ENCODE data around the gene PLPP2. TPM values are rescaled to one million over a fixed set of nuclear protein-coding genes. Genes with fewer than 3 reads are reported as not detected.

Gene PLPP2
- total RNA-seq, 1 donor from 2014 or later: 8.0 TPM

DNA sequence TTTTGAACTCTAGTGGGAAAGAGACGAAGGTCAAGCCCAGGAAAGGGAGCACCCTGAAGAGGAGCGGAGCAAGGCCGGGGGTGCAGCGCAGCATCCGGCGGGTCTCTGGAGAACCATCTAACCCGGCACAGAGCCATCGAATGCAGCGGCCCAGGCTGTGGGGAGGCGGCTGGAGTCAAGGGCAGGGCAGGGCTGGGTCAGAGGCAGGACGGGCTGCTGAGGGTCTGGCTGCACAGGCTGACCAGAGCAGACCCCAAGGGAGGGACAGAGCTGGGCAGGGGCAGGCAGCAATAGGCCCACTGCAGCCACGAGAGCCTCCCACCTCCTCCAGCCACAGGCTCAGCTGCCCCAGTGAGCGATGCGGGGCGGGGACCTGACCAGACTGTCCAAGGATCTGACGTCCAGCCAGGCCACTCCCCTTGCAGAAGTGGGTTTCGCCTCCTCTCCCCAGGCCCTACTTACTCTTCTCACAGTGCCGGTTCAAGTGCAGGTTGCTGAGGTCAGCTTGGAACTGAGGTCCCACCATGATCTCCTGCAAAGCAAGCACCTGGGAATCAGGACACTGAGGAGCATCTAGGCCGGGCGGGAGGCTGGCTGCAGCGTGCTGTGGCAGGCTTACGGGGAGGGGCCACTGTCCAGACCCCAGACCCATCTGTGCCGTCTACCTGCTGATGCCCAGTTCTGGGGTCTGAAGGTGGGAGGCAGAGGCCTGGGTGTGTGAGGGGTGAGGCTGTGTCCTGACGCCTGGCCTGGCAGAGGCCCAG, 34.2 kb upstream of the PLPP2 start:
- no peak for DNase-seq (ENCODE audit: low spot score in 2 of 2, unreplicated experiment in 2 of 2)
- H3K9me3 Mint-ChIP-seq: peaks cover 22% of the 10 kb centered on the region
- H3K4me3 Mint-ChIP-seq: no peak overlapping the region
- no peak overlapping the region for H3K27ac Mint-ChIP-seq
- peaks cover 49% of the 10 kb centered on the region for H3K36me3 Mint-ChIP-seq
- H3K4me1 Mint-ChIP-seq: no peaks in the 10 kb centered on the region
- H3K27me3 Mint-ChIP-seq (ENCODE audit: low read depth): no peaks in the 10 kb centered on the region
- TF ChIP-seq, protein P1, sequence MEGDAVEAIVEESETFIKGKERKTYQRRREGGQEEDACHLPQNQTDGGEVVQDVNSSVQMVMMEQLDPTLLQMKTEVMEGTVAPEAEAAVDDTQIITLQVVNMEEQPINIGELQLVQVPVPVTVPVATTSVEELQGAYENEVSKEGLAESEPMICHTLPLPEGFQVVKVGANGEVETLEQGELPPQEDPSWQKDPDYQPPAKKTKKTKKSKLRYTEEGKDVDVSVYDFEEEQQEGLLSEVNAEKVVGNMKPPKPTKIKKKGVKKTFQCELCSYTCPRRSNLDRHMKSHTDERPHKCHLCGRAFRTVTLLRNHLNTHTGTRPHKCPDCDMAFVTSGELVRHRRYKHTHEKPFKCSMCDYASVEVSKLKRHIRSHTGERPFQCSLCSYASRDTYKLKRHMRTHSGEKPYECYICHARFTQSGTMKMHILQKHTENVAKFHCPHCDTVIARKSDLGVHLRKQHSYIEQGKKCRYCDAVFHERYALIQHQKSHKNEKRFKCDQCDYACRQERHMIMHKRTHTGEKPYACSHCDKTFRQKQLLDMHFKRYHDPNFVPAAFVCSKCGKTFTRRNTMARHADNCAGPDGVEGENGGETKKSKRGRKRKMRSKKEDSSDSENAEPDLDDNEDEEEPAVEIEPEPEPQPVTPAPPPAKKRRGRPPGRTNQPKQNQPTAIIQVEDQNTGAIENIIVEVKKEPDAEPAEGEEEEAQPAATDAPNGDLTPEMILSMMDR (IDR thresholded peaks at IDR 0.05; ENCODE audit: unreplicated experiment): no peak

GRCh38 chr19:324716-325115, 33.5 kb upstream of the PLPP2 start:
- TF ChIP-seq, protein P1 (IDR thresholded peaks at IDR 0.05; ENCODE audit: unreplicated experiment): no peak
- H3K36me3 Mint-ChIP-seq: peaks cover 48% of the 10 kb centered on the region
- no peak overlapping the region for H3K27ac Mint-ChIP-seq
- H3K9me3 Mint-ChIP-seq: peaks cover 22% of the 10 kb centered on the region
- DNase-seq (ENCODE audit: low spot score in 2 of 2, unreplicated experiment in 2 of 2): no peak
- H3K27me3 Mint-ChIP-seq (ENCODE audit: low read depth): no peaks in the 10 kb centered on the region
- H3K4me3 Mint-ChIP-seq: no peak overlapping the region
- no peaks in the 10 kb centered on the region for H3K4me1 Mint-ChIP-seq

GRCh38 chr19:322616-323015, 31.4 kb upstream of the PLPP2 start:
- no peak for DNase-seq (ENCODE audit: low spot score in 2 of 2, unreplicated experiment in 2 of 2)
- Mint-ChIP-seq H3K27me3 (ENCODE audit: low read depth) (no peaks in the 10 kb centered on the region), H3K27ac (no peak overlapping the region), H3K36me3 (peaks cover 42% of the 10 kb centered on the region), H3K9me3 (peaks cover 12% of the 10 kb centered on the region), H3K4me1 (no peaks in the 10 kb centered on the region), H3K4me3 (no peak overlapping the region)
- TF ChIP-seq, protein P1 (IDR thresholded peaks at IDR 0.05; ENCODE audit: unreplicated experiment): no peak

- Mint-ChIP-seq H3K27ac (no peak overlapping the region), H3K4me1 (no peaks in the 10 kb centered on the region), H3K4me3 (no peak overlapping the region), H3K27me3 (ENCODE audit: low read depth) (no peaks in the 10 kb centered on the region), H3K36me3 (peaks cover 61% of the 10 kb centered on the region), H3K9me3 (peaks cover 20% of the 10 kb centered on the region)
- no peak for DNase-seq (ENCODE audit: low spot score in 2 of 2, unreplicated experiment in 2 of 2)
- TF ChIP-seq, protein P1 (IDR thresholded peaks at IDR 0.05; ENCODE audit: unreplicated experiment): no peak
Observed at GRCh38 chr19:318509-318774, 27.2 kb upstream of the PLPP2 start.

GRCh38 chr19:317710-318508, 26.7 kb upstream of the PLPP2 start:
- TF ChIP-seq, protein P1 (IDR thresholded peaks at IDR 0.05; ENCODE audit: unreplicated experiment): no peak
- H3K9me3 Mint-ChIP-seq: peaks cover 20% of the 10 kb centered on the region
- no peak overlapping the region for H3K4me3 Mint-ChIP-seq
- no peak overlapping the region for H3K27ac Mint-ChIP-seq
- no peaks in the 10 kb centered on the region for H3K4me1 Mint-ChIP-seq
- no peak for DNase-seq (ENCODE audit: low spot score in 2 of 2, unreplicated experiment in 2 of 2)
- peaks cover 61% of the 10 kb centered on the region for H3K36me3 Mint-ChIP-seq
- no peaks in the 10 kb centered on the region for H3K27me3 Mint-ChIP-seq (ENCODE audit: low read depth)

All from mesothelial cell of epicardium (in vitro differentiated cells).